ENCODE data around the gene KICS2. TPM values are rescaled to one million over a fixed set of nuclear protein-coding genes. Genes with fewer than 3 reads are reported as not detected.

Gene KICS2
- total and polyA plus RNA-seq, 9 of the 15 experiments (the other 6 are each of a cell fraction or from before 2014, with no cell fraction given), result 2.3 to 6.4 (median 5.5) TPM

DNA sequence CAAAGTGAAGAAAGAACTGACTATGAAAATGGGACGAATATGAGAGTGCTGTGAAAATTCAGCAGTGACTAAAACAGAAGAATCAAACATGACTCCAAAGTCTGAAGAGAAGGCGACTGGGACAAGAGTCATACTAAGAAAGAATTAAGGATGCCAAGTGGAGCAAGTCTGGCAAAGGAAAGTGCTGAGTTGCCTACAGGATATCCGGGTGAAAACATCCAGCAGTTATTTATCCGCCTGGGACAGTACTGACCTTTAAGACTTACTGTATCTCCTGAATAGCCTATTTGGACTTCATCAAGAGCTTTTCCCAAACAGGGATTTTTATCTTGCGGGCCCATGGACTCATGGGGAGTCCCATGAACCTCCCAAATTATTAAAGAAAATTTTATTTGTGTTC is 41.1 kb downstream of the KICS2 start:
- TF ChIP-seq FOS (IDR thresholded peaks at IDR 0.05; ENCODE audit: extremely low read depth, insufficient read length), result no peak
- no peak for TF ChIP-seq KAT8 (IDR thresholded peaks at IDR 0.05; ENCODE audit: low read depth)
- no peak for TF ChIP-seq WHSC1 (IDR thresholded peaks at IDR 0.05; ENCODE audit: low read length)
- POLR2A ChIA-PET, result interaction anchor here (1.1 to 1.2 kb wide), 2 partner anchors 11 to 29 kb away, joined by 3 to 5 read pairs; no protein-coding TSS in a partner anchor
- H3K9ac ChIP-seq (ENCODE audit: insufficient read depth in 1 of 2, low read depth in 2 of 2, low read length in 2 of 2), result no peak overlapping the region
- no peaks in the 10 kb centered on the region for H4K20me1 ChIP-seq (replicated peaks; ENCODE audit: control insufficient read depth, insufficient read depth, low read length)
- H3K4me2 ChIP-seq (ENCODE audit: insufficient read depth, low read length), result no peak overlapping the region
- H3K79me2 ChIP-seq (ENCODE audit: control insufficient read depth, insufficient read depth, low read length), result no peaks in the 10 kb centered on the region
- H3K9me1 ChIP-seq (ENCODE audit: control insufficient read depth, insufficient read depth, low read length), result no peaks in the 10 kb centered on the region
- in situ Hi-C loops (cut with MboI), result no loop called here
- no peaks in the 10 kb centered on the region for H3K36me3 ChIP-seq (ENCODE audit: control insufficient read depth, insufficient read depth, low read length)
- DNase-seq (ENCODE audit: extremely low read depth in 1 of 4, low spot score in 3 of 4), result no peak
- H3K9me3 ChIP-seq (replicated peaks; ENCODE audit: control insufficient read depth, insufficient read depth, low read depth, low read length), result no peaks in the 10 kb centered on the region
- no peaks in the 10 kb centered on the region for H3K4me1 ChIP-seq (replicated peaks in 1 of 2; ENCODE audit: control insufficient read depth in 2 of 2, insufficient read depth in 2 of 2, low read length in 2 of 2)
- ATAC-seq, result no peak
- no peak overlapping the region for H2AFZ ChIP-seq (ENCODE audit: low read depth, low read length)
- intact Hi-C loops (cut with micrococcal nuclease), result no loop called here
- no peak overlapping the region for H3K27ac ChIP-seq (ENCODE audit: extremely low read depth, low read depth, low read length)
- no peak for FAIRE-seq
- no TSS peak for BruUV-seq (replicated peaks)
- no peak overlapping the region for H3K4me3 ChIP-seq
- H3K27me3 ChIP-seq (ENCODE audit: control insufficient read depth in 2 of 2, insufficient read depth in 2 of 2, low read length in 2 of 2), result peaks cover 4 to 6% of the 10 kb centered on the region in 2 experiments; a peak in 4 of 5 replicates
- WGBS (ENCODE audit: insufficient coverage, low coverage, missing lambda C conversion rate), result 4% methylated on average over 5 of the region's 5 CpGs
- CTCF ChIA-PET (ENCODE audit: low intra/inter-chr PET ratio), result no interaction called here

DNA sequence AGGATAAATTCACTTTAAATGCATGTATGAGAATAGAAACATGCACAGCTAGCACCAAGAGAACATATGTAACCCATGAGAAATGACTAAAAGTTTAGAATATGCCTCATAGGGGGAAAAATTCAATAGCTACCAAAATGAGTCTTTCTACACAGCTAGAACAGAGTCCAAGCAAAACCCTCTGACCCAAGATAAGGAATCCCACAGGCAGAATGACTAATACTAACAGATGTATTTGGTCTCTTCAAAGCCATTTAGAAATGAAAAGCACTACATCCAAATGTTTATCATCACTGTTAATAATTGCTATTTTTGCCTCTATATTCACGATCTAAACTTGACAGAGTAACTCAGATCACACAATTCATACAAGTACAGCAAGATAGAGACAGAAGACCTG is 44.0 kb downstream of the KICS2 start:
- Histone ChIP-seq H3K9me3 (replicated peaks; ENCODE audit: control insufficient read depth, insufficient read depth, low read depth, low read length) (no peaks in the 10 kb centered on the region), H3K27ac (ENCODE audit: extremely low read depth, low read depth, low read length) (no peak overlapping the region), H3K4me3 (no peak overlapping the region), H3K9ac (ENCODE audit: insufficient read depth in 1 of 2, low read depth in 2 of 2, low read length in 2 of 2) (no peak overlapping the region), H3K4me1 (replicated peaks in 1 of 2; ENCODE audit: control insufficient read depth in 2 of 2, insufficient read depth in 2 of 2, low read length in 2 of 2) (no peaks in the 10 kb centered on the region), H3K27me3 (ENCODE audit: control insufficient read depth in 2 of 2, insufficient read depth in 2 of 2, low read length in 2 of 2) (peaks cover 4 to 6% of the 10 kb centered on the region in 2 experiments; a peak in 4 of 5 replicates), H3K4me2 (ENCODE audit: insufficient read depth, low read length) (no peak overlapping the region), H3K79me2 (ENCODE audit: control insufficient read depth, insufficient read depth, low read length) (no peaks in the 10 kb centered on the region), H2AFZ (ENCODE audit: low read depth, low read length) (no peak overlapping the region), H3K9me1 (ENCODE audit: control insufficient read depth, insufficient read depth, low read length) (no peaks in the 10 kb centered on the region), H4K20me1 (replicated peaks; ENCODE audit: control insufficient read depth, insufficient read depth, low read length) (no peaks in the 10 kb centered on the region), H3K36me3 (ENCODE audit: control insufficient read depth, insufficient read depth, low read length) (no peaks in the 10 kb centered on the region)
- ATAC-seq, result no peak
- ChIA-PET CTCF (ENCODE audit: low intra/inter-chr PET ratio) (no interaction called here), POLR2A (interaction anchor here (0.6 kb wide), 1 partner anchor 9 kb away, joined by 3 read pairs; no protein-coding TSS in a partner anchor)
- BruUV-seq (replicated peaks), result no TSS peak
- WGBS (ENCODE audit: insufficient coverage, low coverage, missing lambda C conversion rate), result 0% methylated on average over 1 of the region's 1 CpG
- in situ Hi-C loops (cut with MboI), result no loop called here
- no peak for DNase-seq (ENCODE audit: extremely low read depth in 1 of 4, low spot score in 3 of 4)
- FAIRE-seq, result no peak
- intact Hi-C loops (cut with micrococcal nuclease), result no loop called here
- no peak for TF ChIP-seq TEAD4 (IDR thresholded peaks at IDR 0.05; ENCODE audit: low read length)
- no peak for TF ChIP-seq TEAD4 (CRISPR knock-in tag; IDR thresholded peaks at IDR 0.05; ENCODE audit: borderline replicate concordance)
- no peak for TF ChIP-seq LCOR (CRISPR knock-in tag; IDR thresholded peaks at IDR 0.05)
- TF ChIP-seq PTTG1 (tag; IDR thresholded peaks at IDR 0.05; ENCODE audit: low read depth), result no peak
- TF ChIP-seq MYNN (IDR thresholded peaks at IDR 0.05), result no peak
- TF ChIP-seq MYNN (CRISPR knock-in tag; IDR thresholded peaks at IDR 0.05), result no peak
- TF ChIP-seq, protein P1, sequence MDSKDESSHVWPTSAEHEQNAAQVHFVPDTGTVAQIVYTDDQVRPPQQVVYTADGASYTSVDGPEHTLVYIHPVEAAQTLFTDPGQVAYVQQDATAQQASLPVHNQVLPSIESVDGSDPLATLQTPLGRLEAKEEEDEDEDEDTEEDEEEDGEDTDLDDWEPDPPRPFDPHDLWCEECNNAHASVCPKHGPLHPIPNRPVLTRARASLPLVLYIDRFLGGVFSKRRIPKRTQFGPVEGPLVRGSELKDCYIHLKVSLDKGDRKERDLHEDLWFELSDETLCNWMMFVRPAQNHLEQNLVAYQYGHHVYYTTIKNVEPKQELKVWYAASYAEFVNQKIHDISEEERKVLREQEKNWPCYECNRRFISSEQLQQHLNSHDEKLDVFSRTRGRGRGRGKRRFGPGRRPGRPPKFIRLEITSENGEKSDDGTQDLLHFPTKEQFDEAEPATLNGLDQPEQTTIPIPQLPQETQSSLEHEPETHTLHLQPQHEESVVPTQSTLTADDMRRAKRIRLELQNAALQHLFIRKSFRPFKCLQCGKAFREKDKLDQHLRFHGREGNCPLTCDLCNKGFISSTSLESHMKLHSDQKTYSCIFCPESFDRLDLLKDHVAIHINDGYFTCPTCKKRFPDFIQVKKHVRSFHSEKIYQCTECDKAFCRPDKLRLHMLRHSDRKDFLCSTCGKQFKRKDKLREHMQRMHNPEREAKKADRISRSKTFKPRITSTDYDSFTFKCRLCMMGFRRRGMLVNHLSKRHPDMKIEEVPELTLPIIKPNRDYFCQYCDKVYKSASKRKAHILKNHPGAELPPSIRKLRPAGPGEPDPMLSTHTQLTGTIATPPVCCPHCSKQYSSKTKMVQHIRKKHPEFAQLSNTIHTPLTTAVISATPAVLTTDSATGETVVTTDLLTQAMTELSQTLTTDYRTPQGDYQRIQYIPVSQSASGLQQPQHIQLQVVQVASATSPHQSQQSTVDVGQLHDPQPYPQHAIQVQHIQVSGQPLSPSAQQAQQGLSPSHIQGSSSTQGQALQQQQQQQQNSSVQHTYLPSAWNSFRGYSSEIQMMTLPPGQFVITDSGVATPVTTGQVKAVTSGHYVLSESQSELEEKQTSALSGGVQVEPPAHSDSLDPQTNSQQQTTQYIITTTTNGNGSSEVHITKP (IDR thresholded peaks at IDR 0.05; ENCODE audit: partially characterized antibody), result no peak
- TF ChIP-seq HEY1 (CRISPR knock-in tag; IDR thresholded peaks at IDR 0.05; ENCODE audit: borderline replicate concordance), result no peak
- TF ChIP-seq KLF6 (CRISPR knock-in tag; IDR thresholded peaks at IDR 0.05; ENCODE audit: borderline replicate concordance), result no peak
- TF ChIP-seq, protein P2, sequence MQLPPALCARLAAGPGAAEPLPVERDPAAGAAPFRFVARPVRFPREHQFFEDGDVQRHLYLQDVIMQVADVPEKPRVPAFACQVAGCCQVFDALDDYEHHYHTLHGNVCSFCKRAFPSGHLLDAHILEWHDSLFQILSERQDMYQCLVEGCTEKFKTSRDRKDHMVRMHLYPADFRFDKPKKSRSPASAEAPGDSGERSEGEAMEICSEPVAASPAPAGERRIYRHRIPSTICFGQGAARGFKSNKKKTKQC (CRISPR knock-in tag; IDR thresholded peaks at IDR 0.05), result no peak
- TF ChIP-seq ZNF830 (CRISPR knock-in tag; IDR thresholded peaks at IDR 0.05), result no peak
- no peak for TF ChIP-seq EP300 (IDR thresholded peaks at IDR 0.05; ENCODE audit: low read length)

Measured in K562 (cell line).